Measurements from ENCODE around the gene PGBD5. TPM values are rescaled to one million over a fixed set of nuclear protein-coding genes. Genes with fewer than 3 reads are reported as not detected.

PGBD5 gene
- total and polyA plus RNA-seq, 2 of the 13 experiments (the other 11 are each of a cell fraction or from before 2014, with no cell fraction given): 0.04 to 0.13 TPM

GRCh38 chr1:230322967-230323547 is 103.1 kb downstream of the PGBD5 start (continued):
- TF ChIP-seq BATF2 (CRISPR knock-in tag; IDR thresholded peaks at IDR 0.05) (no peak), ZNF512 (CRISPR knock-in tag; IDR thresholded peaks at IDR 0.05) (no peak), ZNF431 (CRISPR knock-in tag; IDR thresholded peaks at IDR 0.05; ENCODE audit: borderline replicate concordance, low read depth) (no peak), IKZF4 (CRISPR knock-in tag; IDR thresholded peaks at IDR 0.05; ENCODE audit: borderline replicate concordance, low read depth, not compliant biosample characterization) (no peak)
- TF ChIP-seq, protein P1, sequence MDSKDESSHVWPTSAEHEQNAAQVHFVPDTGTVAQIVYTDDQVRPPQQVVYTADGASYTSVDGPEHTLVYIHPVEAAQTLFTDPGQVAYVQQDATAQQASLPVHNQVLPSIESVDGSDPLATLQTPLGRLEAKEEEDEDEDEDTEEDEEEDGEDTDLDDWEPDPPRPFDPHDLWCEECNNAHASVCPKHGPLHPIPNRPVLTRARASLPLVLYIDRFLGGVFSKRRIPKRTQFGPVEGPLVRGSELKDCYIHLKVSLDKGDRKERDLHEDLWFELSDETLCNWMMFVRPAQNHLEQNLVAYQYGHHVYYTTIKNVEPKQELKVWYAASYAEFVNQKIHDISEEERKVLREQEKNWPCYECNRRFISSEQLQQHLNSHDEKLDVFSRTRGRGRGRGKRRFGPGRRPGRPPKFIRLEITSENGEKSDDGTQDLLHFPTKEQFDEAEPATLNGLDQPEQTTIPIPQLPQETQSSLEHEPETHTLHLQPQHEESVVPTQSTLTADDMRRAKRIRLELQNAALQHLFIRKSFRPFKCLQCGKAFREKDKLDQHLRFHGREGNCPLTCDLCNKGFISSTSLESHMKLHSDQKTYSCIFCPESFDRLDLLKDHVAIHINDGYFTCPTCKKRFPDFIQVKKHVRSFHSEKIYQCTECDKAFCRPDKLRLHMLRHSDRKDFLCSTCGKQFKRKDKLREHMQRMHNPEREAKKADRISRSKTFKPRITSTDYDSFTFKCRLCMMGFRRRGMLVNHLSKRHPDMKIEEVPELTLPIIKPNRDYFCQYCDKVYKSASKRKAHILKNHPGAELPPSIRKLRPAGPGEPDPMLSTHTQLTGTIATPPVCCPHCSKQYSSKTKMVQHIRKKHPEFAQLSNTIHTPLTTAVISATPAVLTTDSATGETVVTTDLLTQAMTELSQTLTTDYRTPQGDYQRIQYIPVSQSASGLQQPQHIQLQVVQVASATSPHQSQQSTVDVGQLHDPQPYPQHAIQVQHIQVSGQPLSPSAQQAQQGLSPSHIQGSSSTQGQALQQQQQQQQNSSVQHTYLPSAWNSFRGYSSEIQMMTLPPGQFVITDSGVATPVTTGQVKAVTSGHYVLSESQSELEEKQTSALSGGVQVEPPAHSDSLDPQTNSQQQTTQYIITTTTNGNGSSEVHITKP (CRISPR knock-in tag; IDR thresholded peaks at IDR 0.05; ENCODE audit: low read depth): no peak
- TF ChIP-seq, protein P2, sequence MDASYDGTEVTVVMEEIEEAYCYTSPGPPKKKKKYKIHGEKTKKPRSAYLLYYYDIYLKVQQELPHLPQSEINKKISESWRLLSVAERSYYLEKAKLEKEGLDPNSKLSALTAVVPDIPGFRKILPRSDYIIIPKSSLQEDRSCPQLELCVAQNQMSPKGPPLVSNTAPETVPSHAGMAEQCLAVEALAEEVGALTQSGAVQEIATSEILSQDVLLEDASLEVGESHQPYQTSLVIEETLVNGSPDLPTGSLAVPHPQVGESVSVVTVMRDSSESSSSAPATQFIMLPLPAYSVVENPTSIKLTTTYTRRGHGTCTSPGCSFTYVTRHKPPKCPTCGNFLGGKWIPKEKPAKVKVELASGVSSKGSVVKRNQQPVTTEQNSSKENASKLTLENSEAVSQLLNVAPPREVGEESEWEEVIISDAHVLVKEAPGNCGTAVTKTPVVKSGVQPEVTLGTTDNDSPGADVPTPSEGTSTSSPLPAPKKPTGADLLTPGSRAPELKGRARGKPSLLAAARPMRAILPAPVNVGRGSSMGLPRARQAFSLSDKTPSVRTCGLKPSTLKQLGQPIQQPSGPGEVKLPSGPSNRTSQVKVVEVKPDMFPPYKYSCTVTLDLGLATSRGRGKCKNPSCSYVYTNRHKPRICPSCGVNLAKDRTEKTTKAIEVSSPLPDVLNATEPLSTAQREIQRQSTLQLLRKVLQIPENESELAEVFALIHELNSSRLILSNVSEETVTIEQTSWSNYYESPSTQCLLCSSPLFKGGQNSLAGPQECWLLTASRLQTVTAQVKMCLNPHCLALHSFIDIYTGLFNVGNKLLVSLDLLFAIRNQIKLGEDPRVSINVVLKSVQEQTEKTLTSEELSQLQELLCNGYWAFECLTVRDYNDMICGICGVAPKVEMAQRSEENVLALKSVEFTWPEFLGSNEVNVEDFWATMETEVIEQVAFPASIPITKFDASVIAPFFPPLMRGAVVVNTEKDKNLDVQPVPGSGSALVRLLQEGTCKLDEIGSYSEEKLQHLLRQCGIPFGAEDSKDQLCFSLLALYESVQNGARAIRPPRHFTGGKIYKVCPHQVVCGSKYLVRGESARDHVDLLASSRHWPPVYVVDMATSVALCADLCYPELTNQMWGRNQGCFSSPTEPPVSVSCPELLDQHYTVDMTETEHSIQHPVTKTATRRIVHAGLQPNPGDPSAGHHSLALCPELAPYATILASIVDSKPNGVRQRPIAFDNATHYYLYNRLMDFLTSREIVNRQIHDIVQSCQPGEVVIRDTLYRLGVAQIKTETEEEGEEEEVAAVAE (CRISPR knock-in tag; IDR thresholded peaks at IDR 0.05; ENCODE audit: borderline replicate concordance): no peak
